Stimulated activated naive CD8-positive, alpha-beta T cell treated with anti-CD3 and anti-CD28 coated beads, Interleukin-15, Interleukin-2, amounts not matched to agents 100 U/mL and 50 U/mL, for 24 hours (primary cell): Measurements from ENCODE around the gene EGFR.

Source experiments
- ATAC-seq: fragments of 150-1000 bp; cut with Tn5 transposase; one replicate; pipeline ENCODE4 v1.10.0; 2021
- DNase-seq: peaks from one replicate; pipeline ENCODE4 v3.0.0; 2021

EGFR gene

DNA sequence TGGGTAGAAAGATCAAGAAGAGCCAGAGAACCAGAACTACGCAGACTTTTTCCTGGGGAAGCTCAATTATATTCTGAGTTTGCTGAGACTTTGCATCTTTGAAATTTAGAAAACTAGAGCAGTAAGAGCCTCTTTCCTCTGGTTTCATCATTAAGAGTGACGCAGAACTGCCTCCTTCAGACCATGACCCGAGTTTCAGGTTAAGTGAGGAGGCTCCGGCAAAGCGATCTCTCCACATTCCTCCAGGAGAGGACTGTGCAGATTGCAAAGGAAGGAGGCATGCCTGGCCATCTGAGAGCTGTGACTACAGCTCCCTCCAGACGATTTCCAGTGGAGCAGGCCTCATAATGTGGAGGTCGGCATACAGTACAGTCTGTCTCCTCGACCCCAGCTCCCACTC lies 230.5 kb downstream of the EGFR start:
- DNase-seq (no peak), ATAC-seq (no peak)

DNA sequence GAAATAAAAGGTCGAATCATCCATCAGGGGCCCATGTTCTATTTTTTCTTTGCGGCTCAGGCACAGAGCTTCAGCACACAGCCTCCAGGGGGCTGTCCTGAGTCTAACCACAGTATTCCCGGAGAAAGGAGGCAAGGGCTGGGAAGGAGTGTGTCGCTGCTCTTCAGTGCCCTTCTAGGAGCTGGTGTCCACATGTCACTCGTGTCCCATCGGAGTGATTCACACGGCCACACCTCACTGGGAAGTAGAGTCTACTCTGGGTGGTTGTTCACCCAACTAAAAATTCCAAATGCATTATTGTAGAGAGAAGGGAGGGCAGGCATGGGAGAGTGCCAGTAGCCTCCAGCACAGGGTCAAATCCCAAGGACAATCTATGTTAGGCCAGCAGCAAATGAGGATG lies 231.5 kb downstream of the EGFR start:
- DNase-seq = no peak
- ATAC-seq = no peak

DNA sequence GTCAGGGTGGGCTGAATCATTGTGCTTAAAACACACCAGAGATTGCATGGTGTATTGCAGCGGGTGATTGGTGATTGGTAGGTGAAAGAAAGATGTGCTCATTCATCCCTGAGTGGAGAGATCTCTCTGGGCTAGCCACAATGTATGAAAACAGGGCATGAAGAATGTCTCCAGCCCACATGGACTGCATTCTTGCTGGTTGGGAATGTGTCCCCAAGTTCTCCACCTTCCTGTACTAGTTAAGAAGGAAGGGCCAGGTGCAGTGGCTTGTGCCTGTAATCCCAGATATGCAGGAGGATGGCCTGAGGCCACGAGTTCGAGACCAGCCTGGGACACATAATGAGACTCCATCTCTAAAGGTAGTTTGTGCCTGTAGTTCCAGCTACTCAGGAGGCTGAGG lies 232.5 kb downstream of the EGFR start:
- DNase-seq (no peak), ATAC-seq (no peak)

DNA sequence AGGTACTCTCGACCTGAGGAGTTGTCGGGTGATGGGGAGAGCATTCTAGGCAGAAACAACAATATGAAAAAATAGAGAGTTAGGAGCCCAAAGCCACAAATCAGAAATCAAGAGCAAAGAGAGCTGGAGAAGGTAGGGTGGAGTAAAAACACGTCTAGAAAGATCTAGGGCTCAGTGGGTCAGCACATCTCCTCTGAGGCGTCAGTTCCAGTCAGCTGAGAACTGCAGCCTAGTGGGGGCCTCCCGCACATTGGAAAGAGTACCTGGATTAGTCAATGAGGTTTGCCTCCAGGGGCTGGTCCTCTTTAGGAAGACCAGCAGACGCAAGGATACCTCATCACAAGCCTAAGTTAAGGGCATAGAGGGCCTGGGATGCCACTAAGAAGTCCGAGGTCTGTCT lies 233.1 kb downstream of the EGFR start:
- DNase-seq (no peak), ATAC-seq (no peak)

DNA sequence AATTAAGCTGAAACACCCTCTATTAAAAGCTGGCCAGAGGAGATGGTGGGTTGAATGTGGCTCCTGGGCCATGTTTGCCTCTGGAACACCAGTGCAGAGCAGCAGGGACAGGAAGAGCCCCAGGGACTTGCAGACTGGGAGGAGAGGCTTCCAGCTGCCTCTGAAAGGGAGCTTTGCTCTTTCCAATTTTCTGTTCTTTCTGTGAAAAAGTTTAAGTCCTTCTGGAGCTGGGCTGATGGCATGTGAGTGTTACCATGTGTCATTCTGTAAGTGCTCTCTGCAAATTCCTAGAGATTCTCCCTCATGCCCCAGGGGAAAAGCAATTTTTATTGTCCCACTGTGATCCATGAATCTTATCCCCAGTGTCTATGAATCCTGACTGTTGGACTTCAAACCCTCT lies 233.6 kb downstream of the EGFR start:
- no peak for DNase-seq
- no peak for ATAC-seq

DNA sequence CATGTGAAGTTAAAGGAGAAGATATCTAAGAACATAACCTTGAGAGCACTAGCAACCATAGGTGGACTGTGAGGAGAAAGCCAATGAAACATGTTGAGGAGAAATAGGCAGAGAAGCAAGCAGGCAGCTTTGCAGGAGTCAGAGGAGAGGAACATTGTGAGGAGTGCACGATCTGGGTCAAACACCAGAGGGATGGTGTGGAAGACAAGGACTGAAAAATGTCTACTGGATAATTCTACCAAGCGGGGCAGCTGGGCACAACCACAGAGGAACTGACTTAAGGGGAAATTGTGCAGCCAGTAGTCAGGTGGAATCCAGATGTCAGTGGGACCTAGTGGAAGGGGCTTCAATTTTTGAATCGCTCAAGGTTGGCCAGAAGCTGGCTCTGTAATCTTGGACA lies 234.4 kb downstream of the EGFR start:
- ATAC-seq (no peak), DNase-seq (no peak)

DNA sequence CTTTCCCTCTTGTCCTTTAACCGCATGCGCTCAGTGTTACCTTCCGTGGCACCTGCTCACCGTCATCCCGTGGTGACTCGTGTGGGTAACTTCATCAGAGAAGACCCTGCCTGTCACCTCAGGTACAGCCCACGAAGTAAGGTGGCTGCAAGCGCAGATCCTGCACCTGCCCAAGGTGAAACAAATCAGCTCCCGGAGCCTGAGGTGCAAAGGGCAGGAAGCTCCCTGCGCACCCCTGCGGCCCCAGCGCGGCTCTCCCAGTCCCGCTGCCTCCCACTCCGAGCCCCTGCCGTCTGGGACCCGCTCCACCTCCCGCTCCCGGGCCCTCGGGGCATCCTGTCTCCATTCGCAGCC lies 235.4 kb downstream of the EGFR start:
- ATAC-seq (no peak), DNase-seq (no peak)

DNA sequence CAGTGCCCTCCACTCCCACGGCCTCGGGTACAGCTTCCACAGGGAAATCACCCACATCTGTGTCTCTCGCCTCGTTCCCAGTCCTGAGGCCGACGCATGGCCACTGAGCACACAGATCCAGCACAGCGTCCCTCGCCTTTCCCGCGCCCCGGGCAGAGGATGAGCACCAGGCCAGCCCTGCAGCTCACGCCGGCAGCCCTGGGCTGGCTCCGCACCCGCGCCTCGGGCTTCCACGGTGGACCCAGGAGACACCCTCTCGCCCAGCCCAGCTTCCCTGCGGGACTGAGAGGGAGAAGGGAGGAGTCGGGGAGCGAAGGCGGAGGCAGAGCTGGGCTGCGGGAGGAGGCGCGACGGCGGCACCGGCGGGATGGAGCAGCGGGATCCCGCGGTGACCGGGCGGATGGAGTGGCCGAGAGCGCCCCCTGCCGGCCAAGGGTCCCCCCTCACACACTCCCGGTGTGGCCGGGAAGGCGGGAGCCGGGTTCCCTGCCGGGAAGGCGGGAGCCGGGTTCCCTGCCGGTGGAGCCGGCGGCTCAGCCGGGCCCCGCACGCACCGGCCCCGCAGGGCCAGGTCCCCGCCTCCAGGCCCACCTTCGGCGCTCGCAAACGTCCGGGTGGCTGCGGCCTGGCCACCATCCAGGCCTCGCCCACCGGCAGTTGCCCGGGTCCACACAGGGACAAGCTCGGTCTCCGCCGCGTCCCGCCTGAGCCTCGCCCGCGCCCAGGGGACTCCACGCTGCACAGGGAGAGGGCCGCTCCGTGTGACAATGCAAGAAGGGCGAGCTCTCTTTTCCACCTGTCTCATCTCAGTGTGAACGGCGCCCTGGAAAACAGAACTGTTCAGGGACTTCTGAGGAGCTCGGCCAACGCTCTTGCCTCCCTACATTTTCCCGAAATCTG lies 236.0 kb downstream of the EGFR start:
- peak; percentile 79 for ATAC-seq
- DNase-seq = peak; percentile 83

DNA sequence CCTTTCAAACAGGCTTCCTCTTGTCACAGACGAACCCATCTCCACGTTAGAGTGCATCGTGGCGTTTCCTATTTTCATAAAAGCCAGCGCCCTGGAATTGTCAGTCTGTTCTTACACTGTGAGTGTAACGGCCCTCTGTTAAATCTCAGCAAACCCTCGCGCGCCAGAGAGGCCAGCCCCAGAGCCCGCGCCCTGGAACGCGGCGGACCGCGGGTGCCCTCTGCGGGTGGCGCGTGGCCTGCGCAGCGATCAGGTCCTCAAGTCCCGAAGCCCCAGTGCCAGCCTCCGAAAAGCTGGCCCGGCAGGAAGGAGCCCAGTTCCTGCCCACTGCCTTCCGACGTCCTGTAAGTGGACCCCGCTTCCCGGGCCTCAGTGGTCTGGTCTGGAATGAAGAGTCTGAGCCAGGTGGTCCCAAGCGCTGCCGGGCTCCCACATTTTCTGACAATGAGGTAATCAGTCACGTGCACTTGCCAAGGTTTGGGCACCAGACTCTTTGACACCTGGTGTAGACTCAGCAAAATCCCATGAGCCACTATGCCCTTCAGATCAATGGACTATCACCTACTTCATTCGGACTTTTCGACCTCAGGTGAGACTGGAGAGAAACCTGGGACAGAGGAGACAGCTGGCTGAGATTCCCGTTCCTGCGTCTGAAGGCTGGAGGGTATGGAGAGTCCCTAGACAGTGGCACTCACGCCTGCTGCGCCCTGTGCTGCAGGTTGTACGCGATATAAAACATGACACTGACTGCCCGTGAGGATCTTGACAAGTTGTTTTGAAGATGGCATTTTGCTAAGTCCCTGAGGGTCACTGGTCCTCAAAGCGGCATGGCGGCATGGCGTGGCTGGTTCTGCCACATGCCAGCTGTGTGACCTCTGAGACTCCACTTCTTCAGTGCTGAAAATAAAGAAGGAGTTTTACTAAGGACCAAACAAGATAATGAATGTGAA lies 237.0 kb downstream of the EGFR start:
- DNase-seq (peak; percentile 79), ATAC-seq (peak; percentile 82)

DNA sequence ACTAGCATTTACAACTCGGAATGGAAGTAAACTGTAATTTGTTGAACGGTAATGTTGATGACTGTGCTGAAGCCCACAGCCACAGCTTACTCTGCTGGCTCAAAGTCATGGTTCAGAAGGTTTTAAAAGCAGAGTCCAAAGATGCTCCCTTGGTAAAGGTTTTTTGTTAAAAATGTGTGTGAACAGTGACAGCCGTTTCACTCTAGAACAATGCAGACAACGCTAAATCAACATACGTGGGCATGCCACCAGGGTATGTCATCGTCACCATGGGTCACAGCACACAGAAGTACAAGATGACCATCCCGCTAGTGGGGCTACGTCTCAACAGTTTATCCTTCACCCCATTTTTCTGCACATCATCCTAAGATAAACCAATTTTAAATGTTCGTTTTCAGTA lies 239.8 kb downstream of the EGFR start:
- ATAC-seq = no peak
- DNase-seq = no peak

DNA sequence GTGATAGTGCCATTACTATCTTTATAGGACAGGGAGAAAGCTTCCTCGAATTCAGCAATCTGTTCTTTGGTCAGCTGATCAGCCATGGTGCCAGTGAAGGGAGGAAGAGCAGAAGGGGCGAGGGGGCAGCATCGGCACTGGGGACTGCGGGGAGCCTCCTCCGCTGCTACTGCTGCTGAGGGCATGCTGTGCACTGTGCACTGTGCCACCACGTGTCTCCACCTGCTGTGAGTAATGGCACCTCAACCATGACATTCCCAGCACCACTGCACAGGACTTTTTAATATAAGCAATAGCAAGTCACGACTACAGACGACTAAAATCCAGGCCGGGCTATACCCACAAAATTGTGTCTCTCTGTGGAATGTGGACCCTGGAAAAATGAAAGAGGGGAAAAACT lies 241.4 kb downstream of the EGFR start:
- no peak for DNase-seq
- ATAC-seq = no peak

DNA sequence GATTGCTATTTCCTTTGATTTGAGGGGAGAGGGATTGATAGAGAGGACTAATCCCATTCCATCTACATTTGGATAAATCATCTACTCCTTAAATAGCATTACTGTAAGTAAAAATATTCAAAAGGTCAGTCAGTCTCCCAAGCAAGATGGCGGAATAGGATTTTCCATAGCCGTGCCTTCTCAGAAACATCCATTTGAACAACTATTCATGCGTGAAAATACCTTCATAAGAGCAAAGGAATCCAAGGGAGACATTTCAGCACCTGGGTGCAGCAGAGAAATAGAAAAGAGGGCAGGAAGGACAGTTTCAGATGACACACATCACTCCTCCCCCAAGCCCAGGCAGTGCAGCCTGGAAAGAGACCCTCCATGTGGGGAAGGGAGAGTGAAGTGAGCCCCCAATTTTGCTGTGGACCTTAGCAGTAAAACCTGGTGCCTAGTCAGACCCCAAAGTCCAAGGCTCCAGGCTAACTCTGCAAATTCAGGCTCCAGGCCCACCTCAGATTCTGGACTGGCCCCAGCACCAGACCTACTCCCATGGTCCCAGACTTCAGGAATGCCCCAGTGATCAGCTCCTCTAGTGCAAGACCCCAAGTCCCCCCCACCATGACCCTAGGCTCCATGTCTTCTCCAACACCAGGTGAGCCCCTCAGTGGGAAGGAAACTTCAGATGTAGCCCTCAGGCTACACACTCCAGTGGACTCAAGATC lies 242.0 kb downstream of the EGFR start:
- ATAC-seq (no peak), DNase-seq (no peak)
